K562 (cell line): ENCODE data around the gene CHRM4. TPM values are rescaled to one million over a fixed set of nuclear protein-coding genes. Genes with fewer than 3 reads are reported as not detected.

Experiments
- CC2D1A ChIP-seq: fragments of 450-650 bp; IDR thresholded peaks from 2 replicates; pipeline ENCODE4 v1.6.1; 2017; ENCODE audit warnings: mild to moderate bottlenecking
- EHMT2 ChIP-seq: fragments of 450-650 bp; IDR thresholded peaks from 2 replicates; pipeline ENCODE4 v1.6.1; 2018; ENCODE audit warnings: antibody characterized with exemption
- HMG20B ChIP-seq: fragments of 250-450 bp; sonication (Bioruptor Pico); IDR thresholded peaks from 2 replicates; pipeline ENCODE4 v1.5.0; 2021; ENCODE audit warnings: mild to moderate bottlenecking
- KDM5B ChIP-seq: fragments of 200-600 bp; sonication (generic); IDR thresholded peaks from 2 replicates; pipeline ENCODE4 v1.6.1; 2012; ENCODE audit warnings: low read depth, mild to moderate bottlenecking, moderate library complexity, low read length, control low read depth, inconsistent platforms; ENCODE audit not compliant: insufficient replicate concordance
- LCOR ChIP-seq: sonication (generic); formaldehyde crosslinking; IDR thresholded peaks from 2 replicates; pipeline ENCODE4 v1.8.0; 2022; ENCODE audit warnings: mild to moderate bottlenecking, missing genetic modification reagents
- MTA1 ChIP-seq: fragments of 450-650 bp; IDR thresholded peaks from 2 replicates; pipeline ENCODE4 v1.6.1; 2017; ENCODE audit warnings: borderline replicate concordance
- NFIX ChIP-seq: fragments of 250-450 bp; sonication (Bioruptor Pico); IDR thresholded peaks from 2 replicates; pipeline ENCODE4 v1.4.0; 2020; ENCODE audit warnings: low read depth, mild to moderate bottlenecking, moderate library complexity
- NR3C1 ChIP-seq: sonication (generic); formaldehyde crosslinking; IDR thresholded peaks from 2 replicates; pipeline ENCODE4 v1.8.1; 2022; ENCODE audit warnings: missing genetic modification reagents
- PHTF2 ChIP-seq: fragments of 250-450 bp; sonication (Bioruptor Pico); IDR thresholded peaks from 2 replicates; pipeline ENCODE4 v1.5.0; 2021; ENCODE audit warnings: mild to moderate bottlenecking
- RBBP5 ChIP-seq: fragments of 200-600 bp; sonication (generic); IDR thresholded peaks from 2 replicates; pipeline ENCODE4 v1.6.1; 2012; ENCODE audit warnings: borderline replicate concordance, mild to moderate bottlenecking, low read length, control low read depth, inconsistent platforms; ENCODE audit not compliant: insufficient read depth, poor library complexity, severe bottlenecking
- RBM14 ChIP-seq: fragments of 200-400 bp; formaldehyde crosslinking; IDR thresholded peaks from 2 replicates; pipeline ENCODE4 v1.6.1; 2018; ENCODE audit warnings: low read depth, mild to moderate bottlenecking, low read length, moderate library complexity, borderline replicate concordance; ENCODE audit not compliant: insufficient read depth
- SP2 ChIP-seq: IDR thresholded peaks from 2 replicates; pipeline ENCODE4 v1.6.1; 2011; ENCODE audit warnings: mild to moderate bottlenecking, low read depth, low read length, moderate library complexity; ENCODE audit not compliant: poor library complexity, severe bottlenecking; ENCODE audit errors: extremely low read depth
- SRSF7 ChIP-seq: fragments of 200-400 bp; formaldehyde crosslinking; optimal IDR thresholded peaks from 2 replicates; pipeline ENCODE3; 2017; ENCODE audit warnings: mild to moderate bottlenecking, low read depth, low read length
- ZFPM2 ChIP-seq: fragments of 250-450 bp; sonication (Bioruptor Pico); IDR thresholded peaks from 2 replicates; pipeline ENCODE4 v1.5.1; 2022; ENCODE audit warnings: mild to moderate bottlenecking
- ZNF561 ChIP-seq: fragments of 450-650 bp; formaldehyde crosslinking; conservative IDR thresholded peaks from 2 replicates; pipeline ENCODE4 v1.4.0; 2020; ENCODE audit warnings: mild to moderate bottlenecking, moderate library complexity
- ZNF695 ChIP-seq: fragments of 450-650 bp; formaldehyde crosslinking; IDR thresholded peaks from 2 replicates; pipeline ENCODE4 v1.4.0; 2020; ENCODE audit warnings: mild to moderate bottlenecking, moderate library complexity
- ZNF696 ChIP-seq: fragments of 250-450 bp; sonication (Bioruptor Pico); conservative IDR thresholded peaks from 2 replicates; pipeline ENCODE4 v1.4.0; 2020; ENCODE audit warnings: mild to moderate bottlenecking, moderate library complexity
- polyA plus RNA-seq, 8 experiments: library from polyadenylated mRNA; depleted of rRNA in 4 of 8; stranded (reverse) in 5 of 8; unstranded in 3 of 8; fragments of >200 nt; fragmentation: Nextera tagmentation in 2 of 8; fragmentation: Illumina TruSeq in 1 of 8; extraction: Ambion mirVana in 2 of 8; extraction: Trizol in 1 of 8; gene quantifications; 2 replicates each; pipeline versions ENCODE4 v1.2.1 to v1.2.3, GENCODE V29; 2011 to 2014; ENCODE audit warnings: inconsistent platforms in 1 of 8, missing spikeins in 1 of 8
- total RNA-seq, 7 experiments: library from RNA; depleted of rRNA in 6 of 7; stranded (reverse); fragments of >200 nt in 6 of 7; fragmentation: Illumina TruSeq in 2 of 7; extraction: Trizol in 2 of 7; gene quantifications; 2 replicates each; pipeline versions ENCODE4 v1.2.1 to v1.2.3, GENCODE V29; 2011 to 2021; ENCODE audit warnings: low replicate concordance in 1 of 7
- TF ChIP-seq, protein P1 (sequence below): sonication (generic); formaldehyde crosslinking; IDR thresholded peaks from 2 replicates; pipeline ENCODE4 v1.8.0; 2022; ENCODE audit warnings: missing genetic modification reagents, mild to moderate bottlenecking, moderate library complexity, borderline replicate concordance
- TF ChIP-seq, protein P2 (sequence below): sonication (generic); formaldehyde crosslinking; IDR thresholded peaks from 2 replicates; pipeline ENCODE4 v1.5.0; 2020; ENCODE audit warnings: missing genetic modification reagents
- TF ChIP-seq, protein P3 (sequence below): fragments of 450-650 bp; formaldehyde crosslinking; IDR thresholded peaks from 2 replicates; pipeline ENCODE4 v1.4.0; 2022; ENCODE audit warnings: missing genetic modification characterization
- TF ChIP-seq, protein P4 (sequence below): fragments of 250-450 bp; sonication (Bioruptor Pico); IDR thresholded peaks from 2 replicates; pipeline ENCODE4 v1.6.1; 2021; ENCODE audit warnings: mild to moderate bottlenecking
- TF ChIP-seq, protein P5 (sequence below): fragments of 450-650 bp; IDR thresholded peaks from 2 replicates; pipeline ENCODE4 v1.6.1; 2017; ENCODE audit warnings: mild to moderate bottlenecking, moderate library complexity
- TF ChIP-seq, protein P6 (sequence below): fragments of 250-450 bp; sonication (Bioruptor Pico); IDR thresholded peaks from 2 replicates; pipeline ENCODE4 v1.8.0; 2021; ENCODE audit warnings: moderate library complexity, mild to moderate bottlenecking, inconsistent platforms
- TF ChIP-seq, protein P7 (sequence below): IDR thresholded peaks from 2 replicates; pipeline ENCODE4 v1.6.1; 2014; ENCODE audit warnings: antibody characterized with exemption

CHRM4 gene
- total and polyA plus RNA-seq, 9 of the 15 experiments (the other 6 are each of a cell fraction or from before 2014, with no cell fraction given) = 0.22 to 1.3 (median 0.40) TPM; not detected in 2

DNA sequence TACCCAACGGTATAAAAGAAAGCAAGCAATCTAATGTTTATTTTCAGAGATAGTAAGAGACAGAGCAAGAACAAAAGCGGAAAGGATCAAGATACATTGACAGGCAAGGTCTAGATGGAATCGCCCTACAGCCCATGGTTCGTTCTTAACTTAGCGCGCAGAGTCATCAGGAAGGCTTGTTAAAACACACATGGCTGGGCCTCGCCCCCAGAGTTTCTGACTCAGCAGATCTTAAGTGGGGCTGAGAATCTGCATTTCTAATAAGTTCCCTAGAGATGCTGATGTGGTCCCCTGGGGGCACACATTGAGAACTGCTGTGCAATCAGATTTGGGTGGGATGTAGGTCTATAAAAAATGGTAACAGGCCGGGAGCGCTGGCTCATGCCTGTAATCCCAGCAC lies 35.8 kb upstream of the CHRM4 start (continued):
- TF ChIP-seq, protein P1, sequence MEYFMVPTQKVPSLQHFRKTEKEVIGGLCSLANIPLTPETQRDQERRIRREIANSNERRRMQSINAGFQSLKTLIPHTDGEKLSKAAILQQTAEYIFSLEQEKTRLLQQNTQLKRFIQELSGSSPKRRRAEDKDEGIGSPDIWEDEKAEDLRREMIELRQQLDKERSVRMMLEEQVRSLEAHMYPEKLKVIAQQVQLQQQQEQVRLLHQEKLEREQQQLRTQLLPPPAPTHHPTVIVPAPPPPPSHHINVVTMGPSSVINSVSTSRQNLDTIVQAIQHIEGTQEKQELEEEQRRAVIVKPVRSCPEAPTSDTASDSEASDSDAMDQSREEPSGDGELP (CRISPR knock-in tag) = no peak
- TF ChIP-seq RBM14 = no peak
- no peak for TF ChIP-seq NFIX (CRISPR knock-in tag)
- TF ChIP-seq, protein P2, sequence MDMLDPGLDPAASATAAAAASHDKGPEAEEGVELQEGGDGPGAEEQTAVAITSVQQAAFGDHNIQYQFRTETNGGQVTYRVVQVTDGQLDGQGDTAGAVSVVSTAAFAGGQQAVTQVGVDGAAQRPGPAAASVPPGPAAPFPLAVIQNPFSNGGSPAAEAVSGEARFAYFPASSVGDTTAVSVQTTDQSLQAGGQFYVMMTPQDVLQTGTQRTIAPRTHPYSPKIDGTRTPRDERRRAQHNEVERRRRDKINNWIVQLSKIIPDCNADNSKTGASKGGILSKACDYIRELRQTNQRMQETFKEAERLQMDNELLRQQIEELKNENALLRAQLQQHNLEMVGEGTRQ (CRISPR knock-in tag) = no peak
- no peak for TF ChIP-seq HMG20B (CRISPR knock-in tag)
- no peak for TF ChIP-seq ZNF696 (CRISPR knock-in tag)
- no peak for TF ChIP-seq SRSF7
- TF ChIP-seq ZNF695 (CRISPR knock-in tag) = no peak
- no peak for TF ChIP-seq ZFPM2
- TF ChIP-seq, protein P3, sequence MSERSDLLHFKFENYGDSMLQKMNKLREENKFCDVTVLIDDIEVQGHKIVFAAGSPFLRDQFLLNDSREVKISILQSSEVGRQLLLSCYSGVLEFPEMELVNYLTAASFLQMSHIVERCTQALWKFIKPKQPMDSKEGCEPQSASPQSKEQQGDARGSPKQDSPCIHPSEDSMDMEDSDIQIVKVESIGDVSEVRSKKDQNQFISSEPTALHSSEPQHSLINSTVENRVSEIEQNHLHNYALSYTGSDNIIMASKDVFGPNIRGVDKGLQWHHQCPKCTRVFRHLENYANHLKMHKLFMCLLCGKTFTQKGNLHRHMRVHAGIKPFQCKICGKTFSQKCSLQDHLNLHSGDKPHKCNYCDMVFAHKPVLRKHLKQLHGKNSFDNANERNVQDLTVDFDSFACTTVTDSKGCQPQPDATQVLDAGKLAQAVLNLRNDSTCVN (CRISPR knock-in tag) = no peak
- no peak for TF ChIP-seq LCOR (CRISPR knock-in tag)
- TF ChIP-seq ZNF561 = no peak
- TF ChIP-seq, protein P4, sequence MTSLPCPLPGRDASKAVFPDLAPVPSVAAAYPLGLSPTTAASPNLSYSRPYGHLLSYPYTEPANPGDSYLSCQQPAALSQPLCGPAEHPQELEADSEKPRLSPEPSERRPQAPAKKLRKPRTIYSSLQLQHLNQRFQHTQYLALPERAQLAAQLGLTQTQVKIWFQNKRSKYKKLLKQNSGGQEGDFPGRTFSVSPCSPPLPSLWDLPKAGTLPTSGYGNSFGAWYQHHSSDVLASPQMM (CRISPR knock-in tag) = no peak
- no peak for TF ChIP-seq SP2
- TF ChIP-seq, protein P5, sequence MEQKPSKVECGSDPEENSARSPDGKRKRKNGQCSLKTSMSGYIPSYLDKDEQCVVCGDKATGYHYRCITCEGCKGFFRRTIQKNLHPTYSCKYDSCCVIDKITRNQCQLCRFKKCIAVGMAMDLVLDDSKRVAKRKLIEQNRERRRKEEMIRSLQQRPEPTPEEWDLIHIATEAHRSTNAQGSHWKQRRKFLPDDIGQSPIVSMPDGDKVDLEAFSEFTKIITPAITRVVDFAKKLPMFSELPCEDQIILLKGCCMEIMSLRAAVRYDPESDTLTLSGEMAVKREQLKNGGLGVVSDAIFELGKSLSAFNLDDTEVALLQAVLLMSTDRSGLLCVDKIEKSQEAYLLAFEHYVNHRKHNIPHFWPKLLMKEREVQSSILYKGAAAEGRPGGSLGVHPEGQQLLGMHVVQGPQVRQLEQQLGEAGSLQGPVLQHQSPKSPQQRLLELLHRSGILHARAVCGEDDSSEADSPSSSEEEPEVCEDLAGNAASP = no peak
- TF ChIP-seq, protein P6, sequence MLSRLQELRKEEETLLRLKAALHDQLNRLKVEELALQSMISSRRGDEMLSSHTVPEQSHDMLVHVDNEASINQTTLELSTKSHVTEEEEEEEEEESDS = no peak
- TF ChIP-seq NR3C1 = no peak
- TF ChIP-seq PHTF2 (CRISPR knock-in tag) = no peak
- no peak for TF ChIP-seq EHMT2
- TF ChIP-seq, protein P7, sequence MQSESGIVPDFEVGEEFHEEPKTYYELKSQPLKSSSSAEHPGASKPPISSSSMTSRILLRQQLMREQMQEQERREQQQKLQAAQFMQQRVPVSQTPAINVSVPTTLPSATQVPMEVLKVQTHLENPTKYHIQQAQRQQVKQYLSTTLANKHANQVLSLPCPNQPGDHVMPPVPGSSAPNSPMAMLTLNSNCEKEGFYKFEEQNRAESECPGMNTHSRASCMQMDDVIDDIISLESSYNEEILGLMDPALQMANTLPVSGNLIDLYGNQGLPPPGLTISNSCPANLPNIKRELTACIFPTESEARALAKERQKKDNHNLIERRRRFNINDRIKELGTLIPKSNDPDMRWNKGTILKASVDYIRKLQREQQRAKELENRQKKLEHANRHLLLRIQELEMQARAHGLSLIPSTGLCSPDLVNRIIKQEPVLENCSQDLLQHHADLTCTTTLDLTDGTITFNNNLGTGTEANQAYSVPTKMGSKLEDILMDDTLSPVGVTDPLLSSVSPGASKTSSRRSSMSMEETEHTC = no peak
- no peak for TF ChIP-seq KDM5B
- no peak for TF ChIP-seq RBBP5
- no peak for TF ChIP-seq CC2D1A
- TF ChIP-seq MTA1 = no peak
